SU-DHL-6 (cell line): ENCODE measurements around the gene CYSTM1.

Experiments
- EZH2phosphoT487 ChIP-seq: fragments of 200-600 bp; sonication (generic), shearing (Covaris generic); conservative IDR thresholded peaks from 2 replicates; pipeline ENCODE4 v1.6.1; 2018; ENCODE audit warnings: mild to moderate bottlenecking, antibody characterized with exemption, low read length, moderate library complexity, mixed read lengths
- TF ChIP-seq, protein P1 (sequence below): fragments of 200-600 bp; sonication (generic); IDR thresholded peaks from one replicate; pipeline ENCODE4 v1.5.1; 2017; ENCODE audit warnings: antibody characterized with exemption, mild to moderate bottlenecking, low read length, moderate library complexity; ENCODE audit not compliant: insufficient read depth, poor library complexity, severe bottlenecking

- TF ChIP-seq, protein P1, sequence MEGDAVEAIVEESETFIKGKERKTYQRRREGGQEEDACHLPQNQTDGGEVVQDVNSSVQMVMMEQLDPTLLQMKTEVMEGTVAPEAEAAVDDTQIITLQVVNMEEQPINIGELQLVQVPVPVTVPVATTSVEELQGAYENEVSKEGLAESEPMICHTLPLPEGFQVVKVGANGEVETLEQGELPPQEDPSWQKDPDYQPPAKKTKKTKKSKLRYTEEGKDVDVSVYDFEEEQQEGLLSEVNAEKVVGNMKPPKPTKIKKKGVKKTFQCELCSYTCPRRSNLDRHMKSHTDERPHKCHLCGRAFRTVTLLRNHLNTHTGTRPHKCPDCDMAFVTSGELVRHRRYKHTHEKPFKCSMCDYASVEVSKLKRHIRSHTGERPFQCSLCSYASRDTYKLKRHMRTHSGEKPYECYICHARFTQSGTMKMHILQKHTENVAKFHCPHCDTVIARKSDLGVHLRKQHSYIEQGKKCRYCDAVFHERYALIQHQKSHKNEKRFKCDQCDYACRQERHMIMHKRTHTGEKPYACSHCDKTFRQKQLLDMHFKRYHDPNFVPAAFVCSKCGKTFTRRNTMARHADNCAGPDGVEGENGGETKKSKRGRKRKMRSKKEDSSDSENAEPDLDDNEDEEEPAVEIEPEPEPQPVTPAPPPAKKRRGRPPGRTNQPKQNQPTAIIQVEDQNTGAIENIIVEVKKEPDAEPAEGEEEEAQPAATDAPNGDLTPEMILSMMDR, result no peak
- no peak for TF ChIP-seq EZH2phosphoT487
These were observed 30.2 kb downstream of the CYSTM1 start for GRCh38 chr5:140205216-140205615.
